AG04450 (cell line): ENCODE measurements around the gene SLC35F3. TPM values are rescaled to one million over a fixed set of nuclear protein-coding genes. Genes with fewer than 3 reads are reported as not detected.

Experiments used
- CTCF ChIA-PET: fragments of 300-600, 350-600 bp; formaldehyde crosslinking; extraction: SDS; loops from one replicate; lab custom pipeline; 2022; ENCODE audit warnings: antibody characterized with exemption, inconsistent platforms; lab: Charles Lee
- POLR2A ChIA-PET: fragments of 350-600 bp; formaldehyde crosslinking; extraction: SDS; loops from one replicate; lab custom pipeline; 2021; ENCODE audit warnings: antibody characterized with exemption, inconsistent platforms; lab: Yijun Ruan, JAX
- DNase-seq: peaks from one replicate; pipeline ENCODE4 v3.0.0-alpha.2; 2011; ENCODE audit warnings: low read depth, low spot score
- H3K27ac ChIP-seq: one replicate; pipeline ENCODE4 v1.5.1; 2012; ENCODE audit warnings: low read depth, low read length, control low read depth
- H3K27me3 ChIP-seq: one replicate; pipeline ENCODE4 v1.6.0; 2012; ENCODE audit warnings: low read length; ENCODE audit not compliant: control insufficient read depth, insufficient read depth
- H3K4me3 ChIP-seq: 2 replicates; pipeline ENCODE4 v1.5.1; 2011; ENCODE audit warnings: mild to moderate bottlenecking, low read depth, low read length, control low read depth
- H3K9me3 ChIP-seq: 2 replicates; pipeline ENCODE4 v1.5.1; 2012; ENCODE audit warnings: low read length; ENCODE audit not compliant: control insufficient read depth, insufficient read depth
- CTCF ChIP-seq: IDR thresholded peaks from 2 replicates; pipeline ENCODE4 v1.5.1; 2011; ENCODE audit warnings: low read depth, low read length, control low read depth, inconsistent platforms
- polyA plus RNA-seq: library from polyadenylated mRNA; depleted of rRNA; stranded (reverse); fragments of >200 nt; gene quantifications from 2 replicates; pipeline ENCODE4 v1.2.3, GENCODE V29; 2011

Gene SLC35F3
- polyA plus RNA-seq, 1 experiment: 0.04 TPM

GRCh38 chr1:234007684-234008083 lies 103.2 kb downstream of the SLC35F3 start:
- Histone ChIP-seq H3K4me3 (no peak overlapping the region), H3K27ac (no peak overlapping the region), H3K9me3 (no peaks in the 10 kb centered on the region), H3K27me3 (no peaks in the 10 kb centered on the region)
- ChIA-PET CTCF (no interaction called here), POLR2A (no interaction called here)
- DNase-seq: no peak
- TF ChIP-seq CTCF: no peak

- TF ChIP-seq CTCF: no peak
- DNase-seq: no peak
- Histone ChIP-seq H3K4me3 (no peak overlapping the region), H3K27ac (no peak overlapping the region), H3K9me3 (no peaks in the 10 kb centered on the region), H3K27me3 (no peaks in the 10 kb centered on the region)
- CTCF ChIA-PET: no interaction called here
- POLR2A ChIA-PET: no interaction called here
Measured at GRCh38 chr1:234008591-234008990, 104.1 kb downstream of the SLC35F3 start.

GRCh38 chr1:234009668-234010067 lies 105.2 kb downstream of the SLC35F3 start:
- Histone ChIP-seq H3K9me3 (no peaks in the 10 kb centered on the region), H3K4me3 (no peak overlapping the region), H3K27ac (no peak overlapping the region), H3K27me3 (no peaks in the 10 kb centered on the region)
- DNase-seq: no peak
- ChIA-PET CTCF (no interaction called here), POLR2A (no interaction called here)
- no peak for TF ChIP-seq CTCF

- Histone ChIP-seq H3K9me3 (peaks cover under 1% of the 10 kb centered on the region; the same call in 1 of the 2 replicates), H3K4me3 (no peak overlapping the region), H3K27me3 (no peaks in the 10 kb centered on the region), H3K27ac (no peak overlapping the region)
- ChIA-PET POLR2A (no interaction called here), CTCF (no interaction called here)
- no peak for DNase-seq
- no peak for TF ChIP-seq CTCF
Measured at GRCh38 chr1:234014208-234014607, 109.7 kb downstream of the SLC35F3 start.

GRCh38 chr1:234018816-234019215 lies 114.3 kb downstream of the SLC35F3 start:
- no peak for TF ChIP-seq CTCF
- no peaks in the 10 kb centered on the region for H3K27me3 ChIP-seq
- no peak overlapping the region for H3K4me3 ChIP-seq
- H3K9me3 ChIP-seq: peaks cover 3% of the 10 kb centered on the region; the same call in 1 of the 2 replicates
- no peak overlapping the region for H3K27ac ChIP-seq
- no peak for DNase-seq
- POLR2A ChIA-PET: no interaction called here
- CTCF ChIA-PET: no interaction called here
